GM10248 (cell line): ENCODE results near the gene NEU2.

Experiments
- CTCF ChIA-PET: fragments of 300-600 bp; sonication (Branson Sonifier 250); formaldehyde crosslinking; extraction: SDS; loops from one replicate; lab custom pipeline; 2021; ENCODE audit warnings: antibody characterized with exemption; lab: Yijun Ruan, JAX
- POLR2A ChIA-PET: fragments of 350-650 bp; sonication (Branson Sonifier 250); formaldehyde crosslinking; extraction: SDS; loops from one replicate; lab custom pipeline; 2020; ENCODE audit warnings: antibody characterized with exemption; lab: Yijun Ruan, JAX
- DNase-seq: peaks from one replicate; pipeline ENCODE4 v3.0.0; 2012; ENCODE audit errors: extremely low spot score
- TF ChIP-seq, protein P1 (sequence below): IDR thresholded peaks from 2 replicates; pipeline ENCODE4 v1.5.1; 2012; ENCODE audit warnings: mild to moderate bottlenecking, low read depth; ENCODE audit errors: extremely low read depth, missing control alignments, control extremely low read depth

Gene NEU2

GRCh38 chr2:233022561-233022960 is 9.9 kb upstream of the NEU2 start:
- TF ChIP-seq, protein P1, sequence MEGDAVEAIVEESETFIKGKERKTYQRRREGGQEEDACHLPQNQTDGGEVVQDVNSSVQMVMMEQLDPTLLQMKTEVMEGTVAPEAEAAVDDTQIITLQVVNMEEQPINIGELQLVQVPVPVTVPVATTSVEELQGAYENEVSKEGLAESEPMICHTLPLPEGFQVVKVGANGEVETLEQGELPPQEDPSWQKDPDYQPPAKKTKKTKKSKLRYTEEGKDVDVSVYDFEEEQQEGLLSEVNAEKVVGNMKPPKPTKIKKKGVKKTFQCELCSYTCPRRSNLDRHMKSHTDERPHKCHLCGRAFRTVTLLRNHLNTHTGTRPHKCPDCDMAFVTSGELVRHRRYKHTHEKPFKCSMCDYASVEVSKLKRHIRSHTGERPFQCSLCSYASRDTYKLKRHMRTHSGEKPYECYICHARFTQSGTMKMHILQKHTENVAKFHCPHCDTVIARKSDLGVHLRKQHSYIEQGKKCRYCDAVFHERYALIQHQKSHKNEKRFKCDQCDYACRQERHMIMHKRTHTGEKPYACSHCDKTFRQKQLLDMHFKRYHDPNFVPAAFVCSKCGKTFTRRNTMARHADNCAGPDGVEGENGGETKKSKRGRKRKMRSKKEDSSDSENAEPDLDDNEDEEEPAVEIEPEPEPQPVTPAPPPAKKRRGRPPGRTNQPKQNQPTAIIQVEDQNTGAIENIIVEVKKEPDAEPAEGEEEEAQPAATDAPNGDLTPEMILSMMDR: no peak
- ChIA-PET CTCF (no interaction called here), POLR2A (no interaction called here)
- DNase-seq: no peak

DNA sequence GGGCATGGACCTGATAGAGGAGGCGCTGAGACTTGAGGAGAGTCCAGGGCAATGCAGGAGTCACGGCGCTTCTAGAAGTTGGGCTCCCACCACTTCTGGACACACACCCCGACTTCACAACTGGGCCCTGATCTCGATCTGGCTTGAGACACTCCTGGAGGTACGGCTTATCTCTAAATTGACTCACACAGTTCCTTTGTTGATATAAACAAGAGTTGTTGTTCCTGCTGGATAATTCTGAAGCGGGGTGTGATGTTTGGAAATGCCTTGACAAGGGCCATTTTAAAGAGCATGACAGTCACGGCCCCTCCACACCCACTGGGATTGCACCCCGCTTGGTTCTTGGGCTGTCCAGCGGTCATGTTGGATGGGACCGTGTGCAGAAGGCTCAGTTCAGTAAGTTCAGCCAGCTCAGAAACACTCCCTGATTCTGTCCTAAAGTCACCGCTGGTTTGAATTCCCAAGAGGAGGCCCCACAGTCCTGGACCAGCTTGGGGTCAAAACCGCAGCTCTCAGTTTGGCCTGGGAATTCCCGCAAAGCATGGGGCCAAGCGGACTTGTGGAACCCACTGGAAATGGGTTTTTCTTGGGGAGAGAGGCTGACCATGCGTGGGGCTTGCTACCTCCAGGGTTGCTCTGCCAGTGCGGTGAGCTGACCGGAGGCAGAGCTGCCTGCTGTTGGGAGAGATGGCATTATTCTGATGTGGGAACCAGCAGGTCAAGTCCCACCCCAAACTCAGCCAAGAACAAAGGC is 9.3 kb upstream of the NEU2 start:
- ChIA-PET CTCF (interaction anchor here (1.5 kb wide), 1 partner anchor 10 kb away, joined by 3 read pairs; no protein-coding TSS in a partner anchor), POLR2A (no interaction called here)
- DNase-seq: no peak
- TF ChIP-seq, protein P1: no peak

DNA sequence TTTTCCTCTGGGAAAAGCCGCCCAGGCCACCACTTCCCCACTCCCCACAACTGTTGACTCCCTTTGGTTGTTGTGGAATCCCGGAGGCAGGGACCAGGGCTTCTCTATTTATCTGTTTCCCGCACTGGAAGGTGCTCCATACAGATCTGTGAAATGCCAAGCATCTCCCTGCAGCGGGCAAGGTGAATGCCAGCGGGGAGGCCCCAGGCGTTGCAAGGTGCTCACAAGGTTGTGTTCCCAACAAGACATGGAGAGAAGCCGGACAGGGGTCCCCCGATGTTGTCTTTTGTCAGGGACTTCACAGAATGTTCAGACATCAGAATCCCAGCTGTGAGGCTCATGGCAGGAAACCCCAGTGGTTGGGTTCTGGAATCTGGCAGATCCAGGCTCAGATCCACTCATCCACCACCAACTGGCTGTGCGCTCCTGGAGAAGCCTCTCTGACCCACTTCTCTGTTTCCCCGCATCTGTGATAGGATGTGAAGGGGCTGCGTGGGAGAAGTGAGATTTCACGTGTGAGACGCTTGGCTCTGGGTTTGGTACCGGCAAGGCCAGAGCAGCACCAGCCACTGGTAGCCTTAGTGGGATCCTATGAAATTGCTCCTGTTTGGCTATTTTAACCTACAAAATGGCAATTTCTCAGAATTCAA is 8.6 kb upstream of the NEU2 start:
- CTCF ChIA-PET: interaction anchor here (1.4 to 1.5 kb wide), 2 partner anchors 9 to 30 kb away, joined by 3 to 7 read pairs; no protein-coding TSS in a partner anchor
- TF ChIP-seq, protein P1: no peak
- POLR2A ChIA-PET: no interaction called here

GRCh38 chr2:233025706-233026105 is 6.8 kb upstream of the NEU2 start:
- no peak for DNase-seq
- POLR2A ChIA-PET: no interaction called here
- CTCF ChIA-PET: interaction anchor here (1.3 to 1.8 kb wide), 2 partner anchors 14 to 172 kb away, joined by 3 to 4 read pairs; no protein-coding TSS in a partner anchor
- TF ChIP-seq, protein P1: no peak

More for the DNA sequence above, 8.6 kb upstream of the NEU2 start:
- DNase-seq: no peak

- DNase-seq: no peak
- TF ChIP-seq, protein P1: no peak
- CTCF ChIA-PET: interaction anchor here (1.8 kb wide), 1 partner anchor 13 kb away, joined by 3 read pairs; no protein-coding TSS in a partner anchor
- POLR2A ChIA-PET: no interaction called here
These were observed 6.2 kb upstream of the NEU2 start for GRCh38 chr2:233026198-233026813.

GRCh38 chr2:233029321-233029720 is 3.2 kb upstream of the NEU2 start:
- TF ChIP-seq, protein P1: no peak
- DNase-seq: no peak
- ChIA-PET CTCF (interaction anchor here (0.6 to 3.4 kb wide), 25 partner anchors 12 to 426 kb away, joined by 3 to 22 read pairs (median 4); partner anchors contain the start of gene INPP5D), POLR2A (no interaction called here)
